NK-92 (cell line): ENCODE measurements around the gene CAPNS2.

ENCODE experiments used
- DNase-seq: peaks from one replicate; lab custom pipeline; 2025; ENCODE audit not compliant: unreplicated experiment; lab: John Stamatoyannopoulos, UW

CAPNS2 gene

DNA sequence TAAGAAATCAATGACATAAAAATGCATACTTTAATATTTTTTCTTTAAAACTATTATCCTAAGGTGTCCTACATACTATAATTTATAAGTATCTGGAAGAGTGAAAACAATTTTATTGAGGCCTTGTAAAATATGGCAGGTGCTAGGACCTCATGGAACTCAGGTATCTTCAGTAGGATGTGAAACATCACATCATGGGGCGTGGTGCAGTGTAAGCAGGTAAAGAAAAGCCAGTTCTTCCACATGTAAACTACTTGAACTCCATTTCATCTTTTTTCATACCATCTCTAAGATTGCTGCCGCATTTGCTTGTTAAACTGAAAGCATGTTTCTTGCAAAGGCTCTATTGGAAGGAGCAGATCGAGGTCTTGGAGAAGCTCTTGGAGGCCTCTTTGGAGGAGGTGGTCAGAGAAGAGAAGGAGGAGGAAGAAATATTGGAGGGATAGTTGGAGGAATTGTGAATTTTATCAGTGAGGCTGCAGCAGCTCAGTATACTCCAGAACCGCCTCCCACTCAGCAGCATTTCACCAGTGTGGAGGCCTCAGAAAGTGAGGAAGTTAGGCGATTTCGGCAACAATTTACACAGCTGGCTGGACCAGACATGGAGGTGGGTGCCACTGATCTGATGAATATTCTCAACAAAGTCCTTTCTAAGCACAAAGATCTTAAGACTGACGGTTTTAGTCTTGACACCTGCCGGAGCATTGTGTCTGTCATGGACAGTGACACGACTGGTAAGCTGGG is at the start of gene CAPNS2:
TSS of gene CAPNS2 (plus strand) at position 253 of the 744 bp plus-strand sequence. CDS start at position 326, 73 bp downstream.
- no peak for DNase-seq

DNA sequence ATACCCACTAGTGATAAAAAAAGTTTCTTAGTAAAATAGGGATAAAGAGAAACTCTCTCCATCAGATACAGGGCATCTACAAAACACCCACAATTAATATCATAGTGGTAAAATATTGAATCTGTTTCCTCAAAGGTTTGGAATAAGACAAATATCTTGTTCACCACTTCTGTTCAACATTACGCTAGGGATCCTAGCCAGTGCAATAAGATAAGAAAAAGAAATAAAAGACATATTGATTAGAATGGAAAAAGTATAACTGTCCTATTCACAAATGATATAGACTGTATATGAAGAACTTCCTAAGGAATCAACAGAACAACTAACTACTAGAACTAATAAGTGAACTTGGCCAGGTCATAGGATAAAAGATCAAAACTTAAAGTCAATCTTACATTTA is 44.7 kb upstream of the CAPNS2 start:
- no peak for DNase-seq

DNA sequence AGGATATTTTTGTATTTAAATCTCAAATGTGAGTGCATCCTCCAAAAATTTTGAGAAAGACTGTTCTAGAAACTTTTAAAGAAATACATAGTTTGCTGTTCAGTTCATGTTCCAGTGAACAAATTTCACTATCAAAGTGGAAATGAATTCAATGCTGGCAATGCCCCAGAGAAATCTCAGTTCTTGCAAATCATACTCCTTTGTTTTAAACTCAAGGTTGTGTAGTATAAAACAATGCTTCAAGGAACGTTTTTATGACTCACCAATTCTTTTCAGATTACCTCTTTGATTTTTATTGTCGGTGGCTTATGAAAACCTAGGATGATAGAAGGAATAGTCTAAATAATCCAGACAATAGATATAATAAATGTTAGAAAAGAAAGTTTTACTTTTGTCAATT is 40.0 kb upstream of the CAPNS2 start:
- DNase-seq = no peak

DNA sequence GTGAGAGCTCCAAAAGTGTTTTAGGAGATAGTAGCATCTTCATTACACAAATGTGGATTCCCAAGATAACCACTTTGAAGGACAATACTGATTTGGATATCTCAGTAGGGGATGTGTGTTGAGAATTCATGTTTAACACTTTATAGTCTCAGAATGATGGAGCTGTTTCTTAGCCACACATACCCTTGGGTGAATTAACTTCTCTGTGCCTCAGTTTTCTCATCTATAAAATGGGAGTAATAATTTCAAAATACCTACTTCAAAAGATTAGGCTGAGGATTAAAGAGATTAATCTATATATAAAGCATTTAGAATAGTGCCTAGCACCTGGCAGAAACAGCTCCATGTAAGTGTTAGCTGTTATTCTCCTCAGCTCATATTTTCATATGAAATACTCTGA is 38.6 kb upstream of the CAPNS2 start:
- no peak for DNase-seq

DNA sequence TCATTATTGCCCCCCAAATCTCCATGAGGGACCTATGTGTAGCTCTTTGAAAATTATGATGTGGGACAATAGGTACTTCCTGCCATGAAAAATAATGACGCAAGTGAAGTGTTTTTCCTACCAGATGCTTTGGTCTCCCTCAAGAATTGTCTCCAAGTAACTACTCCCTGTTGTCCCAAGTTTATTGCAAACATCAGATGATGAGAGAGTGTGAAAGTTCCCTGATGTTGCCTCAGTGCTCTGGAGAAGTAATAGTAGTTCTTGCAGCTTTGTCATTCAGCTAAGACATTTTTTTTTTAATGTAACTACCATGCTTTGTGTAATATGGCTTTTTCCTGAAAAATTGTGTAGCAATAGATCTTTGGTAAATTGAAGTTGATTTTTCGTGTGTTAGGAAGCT is 37.5 kb upstream of the CAPNS2 start:
- DNase-seq = no peak

DNA sequence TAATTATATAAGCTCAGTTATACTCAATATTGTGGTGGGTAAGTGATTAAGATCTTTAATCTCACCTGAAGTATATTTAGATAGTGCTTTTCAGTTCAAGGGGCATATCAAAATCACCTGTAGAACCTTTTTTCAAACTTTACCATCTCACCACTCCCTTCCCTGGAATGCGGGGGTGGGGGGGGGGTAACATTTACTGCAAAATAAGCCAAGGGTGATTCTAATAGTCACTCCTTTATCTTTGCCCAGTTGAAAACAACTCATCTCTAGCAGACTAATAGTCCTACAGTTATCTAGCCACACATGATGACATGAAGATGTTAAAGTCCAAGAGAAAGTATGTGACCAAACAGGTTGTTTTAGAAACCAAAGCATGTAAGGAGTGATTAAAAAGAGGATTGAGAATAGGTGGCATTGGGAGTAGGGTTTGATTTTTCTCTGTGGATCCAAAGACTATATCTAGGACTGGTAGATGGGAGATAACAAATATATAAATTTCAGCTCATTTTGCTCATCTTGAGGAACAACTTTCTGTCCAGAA is 36.1 kb upstream of the CAPNS2 start:
- no peak for DNase-seq

DNA sequence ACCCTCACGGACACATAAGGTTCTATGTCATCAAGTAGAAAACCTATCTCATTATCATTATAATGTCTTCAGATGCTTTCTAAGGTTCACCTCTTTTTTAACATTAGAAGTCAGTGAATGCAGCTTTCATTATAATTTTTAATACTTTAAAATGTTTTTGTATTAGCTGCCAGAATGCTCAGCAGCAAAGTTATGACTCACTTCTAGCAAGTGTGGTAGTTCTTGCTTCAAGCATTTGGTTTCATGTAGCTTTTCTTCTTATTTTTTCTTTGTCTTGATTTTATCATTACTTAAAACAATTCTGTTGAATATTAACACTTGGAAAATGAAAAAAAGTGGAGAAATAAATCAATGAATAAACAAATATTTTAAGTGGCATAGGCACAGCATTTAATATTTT is 34.3 kb upstream of the CAPNS2 start:
- no peak for DNase-seq

DNA sequence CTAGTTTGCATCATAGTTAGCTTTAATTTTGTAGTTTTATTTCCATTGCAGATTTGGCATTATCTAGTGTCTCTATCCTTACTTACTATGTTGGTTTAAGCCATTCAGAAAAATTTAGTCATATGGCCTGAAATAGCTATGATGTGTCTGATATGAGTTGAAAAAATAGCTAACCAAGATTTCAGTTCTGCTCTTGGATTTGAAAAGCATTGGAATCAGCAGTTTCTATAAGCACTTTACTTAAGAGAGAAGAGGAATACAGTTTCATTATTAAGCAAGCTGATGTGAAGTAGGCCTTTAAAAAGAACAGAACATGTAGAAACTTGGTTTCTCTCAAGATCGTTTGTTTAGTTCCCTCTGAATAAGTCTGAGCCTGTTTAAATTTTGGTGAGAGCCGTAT is 31.7 kb upstream of the CAPNS2 start:
- no peak for DNase-seq

DNA sequence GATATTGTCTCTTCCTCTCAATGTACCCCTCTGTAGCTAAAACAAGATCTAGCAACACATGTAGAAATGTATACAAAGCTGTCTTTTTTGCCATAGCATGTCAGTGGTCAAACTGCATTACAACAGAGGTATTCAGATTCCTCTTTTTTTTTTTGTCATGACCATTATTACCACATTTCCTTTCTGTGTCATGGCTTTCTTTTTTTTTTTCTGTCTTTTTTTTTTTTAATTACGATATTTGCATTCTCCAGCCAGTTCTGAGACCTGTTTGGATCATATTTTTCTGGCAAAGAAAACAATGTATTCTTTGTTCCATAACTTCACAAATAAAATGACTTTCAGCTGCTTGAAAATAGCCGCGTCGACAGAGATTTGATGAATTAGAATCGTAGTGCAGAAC is 27.4 kb upstream of the CAPNS2 start:
- DNase-seq = no peak

DNA sequence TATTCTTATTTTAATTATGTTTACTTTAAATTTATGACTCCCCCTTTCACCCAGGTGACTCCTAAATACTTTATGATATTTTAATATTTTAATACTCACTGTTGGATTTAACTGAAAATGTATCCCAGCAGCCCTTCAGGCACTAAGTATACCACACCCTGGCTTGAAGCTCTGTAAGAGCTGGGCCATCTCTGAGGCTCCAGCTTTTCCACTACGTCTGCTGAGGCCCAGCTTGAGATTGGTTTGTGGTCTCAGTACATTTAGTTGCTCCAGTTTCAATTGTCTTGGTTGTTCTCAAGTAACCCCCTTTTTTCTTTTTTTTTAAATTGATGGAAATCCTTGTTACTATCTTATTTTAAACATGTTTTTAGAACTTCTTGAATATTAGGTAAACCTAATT is 27.0 kb upstream of the CAPNS2 start:
- DNase-seq = no peak

DNA sequence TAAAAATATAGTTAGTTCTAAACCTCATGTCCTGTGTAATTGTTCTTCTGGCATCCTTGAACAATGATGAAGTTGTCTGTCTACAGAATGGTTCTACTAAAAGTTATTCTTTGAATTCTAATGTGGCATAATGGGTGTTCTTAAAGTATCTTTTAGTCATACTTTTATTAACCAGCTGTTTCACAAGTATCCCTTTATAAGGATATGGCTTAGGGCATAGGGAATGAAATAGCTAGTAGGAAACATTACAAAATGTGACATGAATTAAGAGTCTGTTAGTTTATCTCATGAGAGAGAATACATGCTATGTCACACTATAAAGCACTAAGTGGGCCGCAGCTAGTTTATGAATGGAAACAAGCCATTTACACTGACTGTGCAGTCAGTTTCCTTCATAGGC is 26.3 kb upstream of the CAPNS2 start:
- no peak for DNase-seq

DNA sequence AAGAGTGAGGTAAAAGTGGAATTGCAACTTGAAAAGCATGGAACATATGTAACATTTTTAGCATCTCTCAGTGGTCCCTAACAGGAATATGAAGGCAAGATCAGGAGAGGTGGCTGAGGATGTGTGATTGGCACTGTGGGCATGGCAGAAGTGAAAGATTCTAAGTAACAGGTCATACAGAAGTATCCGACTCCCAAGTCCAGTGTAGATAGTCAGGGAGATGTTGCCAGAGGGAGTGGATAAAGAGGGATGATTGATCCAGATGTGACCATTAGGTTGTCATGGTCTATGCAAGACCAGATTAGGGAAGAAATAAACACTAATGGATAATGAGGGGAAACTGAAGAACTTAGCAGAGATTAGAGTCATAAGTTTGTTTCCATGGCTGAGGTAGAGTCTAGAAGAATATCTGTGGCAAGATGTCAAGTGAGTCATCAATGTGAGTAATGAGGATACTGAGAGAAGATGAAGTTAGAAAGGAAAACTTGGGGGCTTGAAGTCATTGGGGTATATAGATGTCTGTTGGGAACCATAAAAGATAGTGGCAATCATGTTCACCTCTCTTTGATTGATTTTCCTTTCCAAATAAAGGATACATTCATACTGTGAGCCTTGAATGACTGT is 23.9 kb upstream of the CAPNS2 start:
- no peak for DNase-seq

DNA sequence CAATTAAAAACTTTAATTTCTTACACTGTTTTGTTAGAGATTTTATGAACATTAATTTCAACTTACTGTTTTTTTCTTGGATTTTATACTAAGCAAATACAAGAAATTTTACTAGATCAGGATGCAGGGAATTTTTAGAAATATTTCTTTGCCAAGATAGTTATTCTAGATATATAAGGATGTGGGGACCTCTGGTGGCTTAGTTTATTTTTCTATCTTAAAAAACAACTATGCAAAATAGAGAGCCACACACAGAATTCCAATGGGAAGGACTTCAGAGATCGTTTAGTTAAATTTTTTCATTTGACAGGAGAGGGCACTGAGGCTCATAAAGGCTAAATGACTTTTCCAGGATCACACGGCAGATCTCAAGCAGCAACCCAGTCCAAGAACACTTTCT is 23.0 kb upstream of the CAPNS2 start:
- no peak for DNase-seq

DNA sequence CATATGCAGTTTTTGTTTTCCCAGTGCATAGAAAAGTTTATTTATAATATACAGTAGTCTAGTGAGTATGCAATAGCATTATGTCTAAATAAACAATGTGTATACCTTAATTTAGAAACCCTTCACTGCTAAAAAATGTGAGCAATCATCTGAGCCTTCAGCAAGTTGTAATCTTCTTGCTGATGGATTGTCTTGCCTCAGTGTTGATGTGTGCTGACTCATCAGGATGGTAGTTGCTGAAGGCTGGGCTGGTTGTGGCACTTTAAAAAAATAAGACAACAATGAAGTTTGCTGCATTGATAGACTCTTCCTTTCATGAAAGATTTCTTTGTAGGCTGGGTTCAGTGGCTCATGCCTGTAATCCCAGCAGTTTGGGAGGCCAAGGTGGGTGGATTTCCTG is 13.9 kb upstream of the CAPNS2 start:
- DNase-seq = no peak

DNA sequence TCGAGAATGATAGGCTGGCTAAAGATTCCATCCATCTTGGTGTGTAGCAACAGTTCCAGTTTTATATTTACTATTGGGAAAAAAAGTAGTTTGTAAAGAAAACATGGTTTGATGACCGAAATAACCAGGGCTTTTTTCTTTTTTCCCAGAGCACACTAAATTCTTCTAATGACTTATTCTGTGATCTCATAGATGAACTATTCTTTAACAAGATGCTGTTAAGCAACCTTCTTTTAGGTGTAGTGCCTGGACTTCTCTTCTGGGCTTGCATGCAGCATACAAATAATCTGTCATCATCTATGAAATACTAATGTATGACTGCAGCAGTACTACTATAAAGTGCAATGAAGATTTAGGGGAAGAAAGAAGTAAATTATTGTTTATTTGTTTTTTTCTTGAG is 11.0 kb upstream of the CAPNS2 start:
- DNase-seq = no peak

DNA sequence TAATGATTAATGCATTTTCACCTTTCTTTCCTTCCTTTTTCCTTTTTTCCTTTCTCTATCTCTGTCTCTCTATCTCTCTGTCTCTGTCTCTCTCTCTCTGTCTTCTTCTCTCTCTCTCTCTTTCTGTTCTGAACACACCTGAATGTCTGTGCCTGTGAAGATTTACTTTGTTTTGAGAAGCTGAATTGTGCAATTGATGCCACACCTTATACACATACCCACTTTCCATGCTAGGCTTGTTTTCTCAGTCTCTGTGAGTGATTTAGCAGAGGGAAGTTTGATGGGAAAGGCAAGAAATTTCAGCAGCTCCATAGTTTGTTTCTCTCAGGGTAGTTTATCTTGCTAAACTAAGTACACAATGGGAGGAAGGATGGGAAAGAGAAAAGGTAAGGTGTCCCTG is 9.3 kb upstream of the CAPNS2 start:
- DNase-seq = no peak

DNA sequence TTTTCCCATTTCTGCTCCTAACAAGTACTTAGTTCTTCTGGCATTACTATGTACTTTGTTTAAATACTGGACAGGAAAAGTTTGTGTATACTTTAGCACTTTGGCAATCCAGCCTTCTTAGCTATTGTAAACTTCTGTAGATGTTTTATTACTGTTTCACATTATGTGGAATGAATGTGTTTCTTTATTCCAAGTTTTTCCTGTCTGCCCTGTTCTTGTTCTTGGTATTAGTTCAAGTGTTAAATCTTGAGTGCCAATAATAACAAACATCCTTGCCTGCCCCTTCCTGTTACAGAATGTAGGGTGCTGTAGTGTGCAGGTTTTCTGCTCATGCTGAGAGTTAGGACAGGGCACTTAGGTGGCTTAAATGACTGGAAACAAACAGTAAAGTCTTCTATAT is 7.3 kb upstream of the CAPNS2 start:
- DNase-seq = no peak

DNA sequence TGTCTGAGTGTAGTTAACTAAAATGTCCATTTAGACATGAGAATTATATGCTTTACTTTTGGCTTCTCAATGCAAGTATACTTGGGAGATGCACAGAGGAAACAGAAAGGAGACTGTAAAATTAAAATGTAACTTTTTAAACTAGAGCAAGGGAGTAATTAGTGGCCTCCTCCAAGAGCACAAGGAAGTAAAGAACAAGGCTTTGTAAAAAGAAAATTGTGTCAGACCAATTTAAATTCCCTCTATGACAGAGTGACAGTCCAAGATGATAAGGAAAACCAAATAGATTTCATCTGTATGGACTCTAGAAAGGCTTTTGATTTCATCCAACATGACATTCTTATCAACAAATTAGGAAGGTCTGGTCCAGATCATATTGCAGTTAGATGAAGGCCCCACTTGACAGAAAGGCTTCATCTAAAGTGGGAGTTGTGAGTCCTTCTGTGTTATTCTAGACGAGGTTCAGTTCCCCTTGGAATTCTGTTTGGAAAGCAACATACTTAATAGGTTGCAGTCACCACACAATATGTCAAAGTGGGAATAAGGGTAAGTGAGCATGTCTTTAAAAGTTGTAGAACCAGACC is 6.5 kb upstream of the CAPNS2 start:
- no peak for DNase-seq

DNA sequence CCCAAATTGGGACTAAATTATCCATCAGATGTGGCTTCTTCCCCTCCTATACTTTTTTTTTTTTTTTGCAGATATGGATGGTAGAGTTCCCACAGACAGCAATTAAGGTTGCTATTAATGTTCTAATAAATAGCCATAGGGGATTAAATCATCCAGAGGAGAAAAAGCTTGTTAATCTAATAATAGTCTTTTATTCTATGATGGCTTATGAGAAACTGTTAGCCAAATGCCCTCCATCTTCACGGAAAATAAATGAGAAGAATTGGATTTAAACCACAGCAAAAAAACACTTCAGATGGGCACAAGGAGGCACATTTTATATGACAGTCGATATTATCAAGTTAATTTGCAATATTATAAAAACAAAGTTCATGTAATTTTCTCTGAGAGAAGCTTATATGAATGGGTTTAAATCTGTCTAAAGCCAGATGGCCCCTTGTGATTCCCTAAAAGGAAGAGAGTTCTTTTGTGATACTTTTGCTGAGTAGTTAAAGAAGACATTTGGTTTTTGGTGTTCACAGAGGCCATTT is 5.1 kb upstream of the CAPNS2 start:
- no peak for DNase-seq

DNA sequence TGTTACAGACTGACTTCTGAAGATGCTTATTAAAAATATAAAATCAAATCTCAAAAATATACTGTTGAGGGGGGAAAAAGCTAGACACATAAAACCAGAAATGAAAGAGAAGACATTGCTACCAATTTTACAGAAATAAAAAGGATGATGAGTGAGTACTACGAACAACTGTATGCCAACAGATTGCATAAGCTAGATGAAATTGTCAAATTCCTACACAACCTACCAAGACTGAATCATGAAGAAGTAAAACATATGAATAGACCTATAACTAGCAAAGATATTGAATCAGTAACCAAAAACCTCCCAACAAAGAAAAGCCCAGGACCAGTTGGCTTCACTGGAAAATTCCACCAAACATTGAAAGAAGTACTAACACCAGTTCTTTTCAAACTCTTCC is 3.5 kb upstream of the CAPNS2 start:
- no peak for DNase-seq

DNA sequence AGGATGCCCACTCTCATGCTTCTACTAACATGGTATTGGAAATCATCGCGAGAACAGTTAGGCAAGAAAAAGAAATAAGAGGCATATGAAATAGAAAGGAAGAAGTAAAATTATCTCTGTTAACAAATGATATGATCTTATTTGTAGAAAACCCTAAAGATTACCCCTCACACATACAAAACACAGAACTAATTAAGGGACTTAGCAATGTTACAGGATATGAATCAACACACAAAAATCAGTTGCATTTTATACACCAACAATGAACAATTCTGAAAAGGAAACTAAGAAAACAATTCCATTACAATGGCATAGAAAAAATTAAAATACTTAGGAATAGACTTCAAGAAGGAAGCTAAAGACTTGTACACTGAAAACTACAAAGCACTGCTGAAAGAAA is 2.7 kb upstream of the CAPNS2 start:
- DNase-seq = no peak

DNA sequence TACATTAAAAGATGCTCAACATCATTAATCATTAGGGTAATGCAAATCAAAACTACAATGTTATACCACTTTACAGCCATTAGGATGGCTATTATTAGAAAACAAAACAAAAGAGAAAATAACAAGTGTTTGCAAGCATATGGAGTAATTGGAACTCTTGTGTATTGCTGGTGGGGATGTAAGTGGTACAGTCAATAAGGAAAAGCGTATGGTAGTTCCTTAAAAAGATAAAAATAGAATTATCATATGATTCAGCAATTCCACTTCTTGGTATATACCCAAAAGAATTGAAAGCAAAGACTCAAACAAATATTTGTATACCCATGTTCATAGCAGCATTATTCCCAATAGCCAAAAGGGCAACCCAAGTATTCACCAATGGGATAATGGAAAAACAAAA is 1.4 kb upstream of the CAPNS2 start:
- no peak for DNase-seq
